ENCODE measurements around the gene PLEKHG5. TPM values are rescaled to one million over a fixed set of nuclear protein-coding genes. Genes with fewer than 3 reads are reported as not detected.

The PLEKHG5 gene
- polyA plus RNA-seq, 2 of the 4 experiments (the other 2 are of a cell fraction) = 0.84 to 3.1 TPM

GRCh38 chr1:6475381-6476133 lies 15.9 kb downstream of the PLEKHG5 start:
- POLR2A ChIA-PET = interaction anchor here (0.6 kb wide), 1 partner anchor 216 kb away, joined by 3 read pairs; no protein-coding TSS in a partner anchor
- H3K4me2 ChIP-seq = peak overlapping the region; percentile 35; the same call in 2 of the 3 replicates
- no peaks in the 10 kb centered on the region for H3K9me3 ChIP-seq
- H3K4me1 ChIP-seq = peaks cover 7% of the 10 kb centered on the region; the same call in 1 of the 3 replicates
- DNase-seq (ENCODE audit: low read depth in 1 of 2, low spot score in 1 of 2) (peak in 1 of 2 experiments; percentile 73), FAIRE-seq (no peak), ATAC-seq (peak; percentile 82 to 93)
- 48% methylated on average over 9 of the region's 33 CpGs for WGBS (ENCODE audit: missing lambda C conversion rate)
- no peak overlapping the region for H3K27ac ChIP-seq
- TF ChIP-seq RARB (CRISPR knock-in tag; IDR thresholded peaks at IDR 0.05) = no peak
- peak; percentile 39; the same call in 2 of the 3 replicates for TF ChIP-seq SMC3 (IDR thresholded peaks at IDR 0.05)
- TF ChIP-seq MAFK (IDR thresholded peaks at IDR 0.05; ENCODE audit: partially characterized antibody) = no peak
- TF ChIP-seq REST (IDR thresholded peaks at IDR 0.05) = no peak
- no peak for TF ChIP-seq USF2 (IDR thresholded peaks at IDR 0.05)
- TF ChIP-seq EHMT2 (IDR thresholded peaks at IDR 0.05; ENCODE audit: low read depth) = no peak
- no peak for TF ChIP-seq JUN (IDR thresholded peaks at IDR 0.05)
- no peak for TF ChIP-seq MAZ (IDR thresholded peaks at IDR 0.05; ENCODE audit: borderline replicate concordance, low read depth, low read length)
- TF ChIP-seq CTCF (IDR thresholded peaks at IDR 0.05) = peak; percentile 72
- no peak for TF ChIP-seq BCL3 (IDR thresholded peaks at IDR 0.05)
- TF ChIP-seq RAD21 (conservative IDR thresholded peaks at IDR 0.05 in 1 of 2, IDR thresholded peaks at IDR 0.05 in 1 of 2) = peak; percentile 30 to 35; a peak in 2 of 5 replicates
- no peak for TF ChIP-seq MAX (IDR thresholded peaks at IDR 0.05)
- TF ChIP-seq EP300 (IDR thresholded peaks at IDR 0.05) = no peak
- no peak overlapping the region for H3K4me3 ChIP-seq
- CTCF ChIA-PET = interaction anchor here (0.5 to 6.9 kb wide), 14 partner anchors 9 to 228 kb away, joined by 3 to 35 read pairs (median 3); partner anchors contain the start of genes PLEKHG5 and TNFRSF25

GRCh38 chr1:6474815-6475282 lies 16.6 kb downstream of the PLEKHG5 start:
- DNase-seq (ENCODE audit: low read depth in 1 of 2, low spot score in 1 of 2) = no peak
- Histone ChIP-seq H3K27ac (no peak overlapping the region), H3K9me3 (no peaks in the 10 kb centered on the region), H3K4me2 (no peak overlapping the region), H3K4me1 (peaks cover 7% of the 10 kb centered on the region; the same call in 1 of the 3 replicates), H3K4me3 (no peak overlapping the region)
- FAIRE-seq = no peak
- 75% methylated on average over 6 of the region's 13 CpGs for WGBS (ENCODE audit: missing lambda C conversion rate)
- ATAC-seq = peak in 1 of 2 experiments; percentile 10; a peak in 2 of 6 replicates
- ChIA-PET POLR2A (no interaction called here), CTCF (interaction anchor here (1.4 to 6.9 kb wide), 4 partner anchors 12 to 228 kb away, joined by 3 to 35 read pairs (median 5); no protein-coding TSS in a partner anchor)
- TF ChIP-seq MYC (IDR thresholded peaks at IDR 0.05; ENCODE audit: borderline replicate concordance, low read length) (no peak), FOSL2 (IDR thresholded peaks at IDR 0.05) (no peak), FOSL2 (CRISPR knock-in tag; IDR thresholded peaks at IDR 0.05) (no peak), PBX3 (IDR thresholded peaks at IDR 0.05) (no peak), RFX5 (IDR thresholded peaks at IDR 0.05) (no peak), EHF (CRISPR knock-in tag; IDR thresholded peaks at IDR 0.05) (no peak), MAFK (IDR thresholded peaks at IDR 0.05; ENCODE audit: partially characterized antibody) (no peak), KDM5A (IDR thresholded peaks at IDR 0.05) (no peak), POLR2A (IDR thresholded peaks at IDR 0.05; ENCODE audit: low read length) (no peak), RCOR1 (IDR thresholded peaks at IDR 0.05; ENCODE audit: low read depth, low read length) (no peak), NFE2L2 (conservative IDR thresholded peaks at IDR 0.05; ENCODE audit: low read length) (no peak), KDM1A (IDR thresholded peaks at IDR 0.05; ENCODE audit: low read depth) (no peak), GATA3 (IDR thresholded peaks at IDR 0.05; ENCODE audit: borderline replicate concordance) (no peak), HOXA7 (CRISPR knock-in tag; IDR thresholded peaks at IDR 0.05) (no peak), HOXB13 (CRISPR knock-in tag; IDR thresholded peaks at IDR 0.05; ENCODE audit: low read depth) (no peak), CHD2 (IDR thresholded peaks at IDR 0.05; ENCODE audit: low read length, partially characterized antibody) (no peak)
